GM12878 (cell line): ENCODE data around the gene UNKL. TPM values are rescaled to one million over a fixed set of nuclear protein-coding genes. Genes with fewer than 3 reads are reported as not detected.
A peak's percentile ranks its signal among the peaks of the same experiment; 100 is the strongest.

ENCODE experiments used
- ATAC-seq: fragments of 200-7000 bp; cut with Tn5 transposase; 3 replicates; pipeline ENCODE4 v1.9.1; 2020; ENCODE audit warnings: mild to moderate bottlenecking, moderate library complexity
- BruUV-seq: library from RNA; stranded (reverse); fragments of 400-500 nt; replicated peaks from 2 replicates; lab custom pipeline; 2021; lab: Mats Ljungman, UMichigan
- CTCF ChIA-PET: fragments of 300-600 bp; sonication (Branson Sonifier 250); formaldehyde crosslinking; extraction: SDS; loops from one replicate; lab custom pipeline; 2021; ENCODE audit warnings: inconsistent platforms; lab: Yijun Ruan, JAX
- POLR2A ChIA-PET: fragments of 350-600 bp; formaldehyde crosslinking; extraction: SDS; loops from one replicate; lab custom pipeline; 2021; ENCODE audit warnings: inconsistent platforms; lab: Charles Lee
- RAD21 ChIA-PET: fragments of 300-600 bp; sonication (Branson Sonifier 250); formaldehyde crosslinking; loops from one replicate; lab custom pipeline; 2023; ENCODE audit warnings: antibody characterized with exemption; ENCODE audit not compliant: unreplicated experiment; lab: Charles Lee
- SMC1A ChIA-PET: fragments of 300-600 bp; sonication (Branson Sonifier 250); formaldehyde crosslinking; loops from one replicate; lab custom pipeline; 2023; ENCODE audit not compliant: unreplicated experiment, uncharacterized antibody; lab: Charles Lee
- DNase-seq: peaks from one replicate; pipeline ENCODE4 v3.0.0-alpha.2; 2011; ENCODE audit warnings: low read depth, low spot score
- FAIRE-seq: peaks from 3 replicates; lab custom pipeline; 2011; peaks lifted over from hg19 to GRCh38; lab: Jason Lieb, UNC
- H2AFZ ChIP-seq: 2 replicates; pipeline ENCODE4 v1.6.0; 2011; ENCODE audit warnings: low read depth, low read length, control low read depth; ENCODE audit not compliant: control insufficient read depth
- H3K27ac ChIP-seq: 2 replicates; pipeline ENCODE4 v1.5.1; 2011; ENCODE audit warnings: control low read depth; ENCODE audit not compliant: control insufficient read depth, insufficient read depth
- H3K27me3 ChIP-seq, 2 experiments: replicated peaks in 1 of 2; 2 replicates each; pipeline versions ENCODE4 v1.6.0 to v1.6.1; 2011; ENCODE audit warnings: low read length in 1 of 2; ENCODE audit not compliant: control insufficient read depth in 2 of 2, insufficient read depth in 2 of 2
- H3K36me3 ChIP-seq, 2 experiments: 2 replicates each; pipeline ENCODE4 v1.5.1; 2011; ENCODE audit warnings: low read length in 1 of 2; ENCODE audit not compliant: control insufficient read depth in 2 of 2, insufficient read depth in 2 of 2
- H3K4me1 ChIP-seq: 2 replicates; pipeline ENCODE4 v1.6.1; 2011; ENCODE audit warnings: mild to moderate bottlenecking, low read length, moderate library complexity, mixed read lengths; ENCODE audit not compliant: control insufficient read depth, insufficient read depth
- H3K4me2 ChIP-seq: 2 replicates; pipeline ENCODE4 v1.6.0; 2011; ENCODE audit warnings: control low read depth; ENCODE audit not compliant: control insufficient read depth, insufficient read depth
- H3K4me3 ChIP-seq: fragments of 200-600 bp; sonication (generic); 2 replicates; pipeline ENCODE4 v1.5.1; 2016
- H3K79me2 ChIP-seq: 2 replicates; pipeline ENCODE4 v1.6.0; 2011; ENCODE audit warnings: low read length; ENCODE audit not compliant: control insufficient read depth, insufficient read depth
- H3K9ac ChIP-seq: 2 replicates; pipeline ENCODE4 v1.8.0; 2011; ENCODE audit warnings: low read length, control low read depth, mixed read lengths; ENCODE audit not compliant: control insufficient read depth, insufficient read depth
- H3K9me3 ChIP-seq: replicated peaks from 3 replicates; pipeline ENCODE4 v1.5.1; 2011; ENCODE audit warnings: mild to moderate bottlenecking, low read length; ENCODE audit not compliant: control insufficient read depth, insufficient read depth
- H4K20me1 ChIP-seq: 2 replicates; pipeline ENCODE4 v1.6.0; 2011; ENCODE audit not compliant: control insufficient read depth, insufficient read depth
- CBFB ChIP-seq: IDR thresholded peaks from 2 replicates; pipeline ENCODE4 v1.6.1; 2016; ENCODE audit warnings: antibody characterized with exemption, low read depth
- CEBPB ChIP-seq, 2 experiments: fragments of 150-350 bp in 1 of 2; IDR thresholded peaks; 2 replicates each; pipeline ENCODE4 v1.6.1; 2012 to 2014; ENCODE audit warnings: low read depth in 2 of 2, low read length in 2 of 2, borderline replicate concordance in 1 of 2, inconsistent platforms in 1 of 2
- CREB1 ChIP-seq: IDR thresholded peaks from 2 replicates; pipeline ENCODE4 v1.6.1; 2012; ENCODE audit warnings: low read depth, mild to moderate bottlenecking, inconsistent platforms
- DPF2 ChIP-seq: fragments of 450-650 bp; IDR thresholded peaks from 2 replicates; pipeline ENCODE4 v1.6.1; 2017; ENCODE audit warnings: mild to moderate bottlenecking
- EP300 ChIP-seq, 2 experiments: fragments of 150-350 bp in 1 of 2; IDR thresholded peaks; 2 replicates each; pipeline ENCODE4 v1.6.1; 2011 to 2012; ENCODE audit warnings: low read depth in 2 of 2, low read length in 2 of 2, borderline replicate concordance in 1 of 2, improper control_type of control experiment in 1 of 2, inconsistent platforms in 1 of 2; ENCODE audit not compliant: control insufficient read depth in 1 of 2
- IKZF1 ChIP-seq: fragments of 450-650 bp; conservative IDR thresholded peaks from 2 replicates; pipeline ENCODE4 v1.6.1; 2017; ENCODE audit warnings: antibody characterized with exemption, mild to moderate bottlenecking
- IRF4 ChIP-seq: IDR thresholded peaks from 2 replicates; pipeline ENCODE4 v1.6.1; 2011; ENCODE audit warnings: low read depth, low read length
- JUNB ChIP-seq: IDR thresholded peaks from 2 replicates; pipeline ENCODE4 v1.6.1; 2016; ENCODE audit warnings: antibody characterized with exemption, mild to moderate bottlenecking
- KAT2A ChIP-seq: conservative IDR thresholded peaks from 2 replicates; pipeline ENCODE4 v1.6.1; 2011; ENCODE audit warnings: low read depth, low read length; ENCODE audit not compliant: control insufficient read depth
- MYC ChIP-seq: IDR thresholded peaks from 2 replicates; pipeline ENCODE4 v1.6.1; 2011; ENCODE audit warnings: mild to moderate bottlenecking, low read length, moderate library complexity, inconsistent platforms; ENCODE audit not compliant: insufficient read depth, insufficient replicate concordance, insufficient read length, severe bottlenecking
- NR2C1 ChIP-seq: fragments of 450-650 bp; IDR thresholded peaks from 2 replicates; pipeline ENCODE4 v1.6.1; 2017; ENCODE audit warnings: antibody characterized with exemption, mild to moderate bottlenecking, moderate library complexity
- POU2F2 ChIP-seq: IDR thresholded peaks from 3 replicates; pipeline ENCODE4 v1.6.1; 2011; ENCODE audit warnings: low read depth, mild to moderate bottlenecking, low read length, borderline replicate concordance
- TBL1XR1 ChIP-seq: IDR thresholded peaks from 2 replicates; pipeline ENCODE4 v1.6.1; 2012; ENCODE audit warnings: low read depth, low read length, improper control_type of control experiment
- TCF7 ChIP-seq: IDR thresholded peaks from 2 replicates; pipeline ENCODE4 v1.6.1; 2014; ENCODE audit warnings: antibody characterized with exemption, borderline replicate concordance
- ZSCAN29 ChIP-seq: fragments of 450-650 bp; IDR thresholded peaks from 2 replicates; pipeline ENCODE4 v1.6.1; 2017; ENCODE audit warnings: mild to moderate bottlenecking, moderate library complexity
- WGBS: methylation state at CpG from one replicate; pipeline ENCODE4 v1.1.6; 2016; ENCODE audit warnings: low lambda C conversion rate; ENCODE audit not compliant: insufficient replicate concordance, insufficient coverage; ENCODE audit errors: missing lambda C conversion rate; 5-methylcytosine and 5-hydroxymethylcytosine counted together
- in situ Hi-C: fragments of 300-500 bp; cut with MboI; formaldehyde crosslinking; loops from 9 replicates; pipeline ENCODE4 v1.14.3; 2018; ENCODE audit warnings: mixed read lengths
- intact Hi-C: fragments of 100-400 bp; cut with micrococcal nuclease; formaldehyde crosslinking; loops from one replicate; pipeline ENCODE4 v1.14.2; 2022; ENCODE audit not compliant: unreplicated experiment
- polyA plus RNA-seq, 11 experiments: library from polyadenylated mRNA; depleted of rRNA in 4 of 11; unstranded in 6 of 11; stranded (reverse) in 5 of 11; fragments of >200 nt; fragmentation: Nextera tagmentation in 4 of 11; fragmentation: Illumina TruSeq in 1 of 11; extraction: Ambion mirVana in 4 of 11; extraction: Trizol in 1 of 11; gene quantifications; 1 replicate in 1 of 11; 2 replicates in 10 of 11; pipeline versions ENCODE4 v1.2.1 to v1.2.3, GENCODE V29; 2011 to 2016; ENCODE audit warnings: inconsistent platforms in 2 of 11, missing spikeins in 2 of 11, low read depth in 1 of 11
- total RNA-seq, 4 experiments: library from RNA; depleted of rRNA in 3 of 4; stranded (reverse); fragments of >200 nt in 3 of 4; fragmentation: Illumina TruSeq in 1 of 4; extraction: Trizol in 1 of 4; gene quantifications; 2 replicates each; pipeline versions ENCODE4 v1.2.1 to v1.2.3, GENCODE V29; 2013 to 2021
- TF ChIP-seq, protein P1 (sequence below): IDR thresholded peaks from 2 replicates; pipeline ENCODE4 v1.6.1; 2012; ENCODE audit warnings: low read depth, low read length, improper control_type of control experiment
- TF ChIP-seq, protein P2 (sequence below): fragments of 450-650 bp; IDR thresholded peaks from 2 replicates; pipeline ENCODE4 v1.6.1; 2017; ENCODE audit warnings: mild to moderate bottlenecking, moderate library complexity
- TF ChIP-seq, protein P3 (sequence below): fragments of 450-650 bp; IDR thresholded peaks from 2 replicates; pipeline ENCODE4 v1.6.1; 2017; ENCODE audit warnings: low read depth, mild to moderate bottlenecking, moderate library complexity

Gene UNKL
- total and polyA plus RNA-seq, 10 of the 15 experiments (the other 5 are each of a cell fraction or from before 2014, with no cell fraction given): 0.40 to 21.6 (median 9.1) TPM

DNA sequence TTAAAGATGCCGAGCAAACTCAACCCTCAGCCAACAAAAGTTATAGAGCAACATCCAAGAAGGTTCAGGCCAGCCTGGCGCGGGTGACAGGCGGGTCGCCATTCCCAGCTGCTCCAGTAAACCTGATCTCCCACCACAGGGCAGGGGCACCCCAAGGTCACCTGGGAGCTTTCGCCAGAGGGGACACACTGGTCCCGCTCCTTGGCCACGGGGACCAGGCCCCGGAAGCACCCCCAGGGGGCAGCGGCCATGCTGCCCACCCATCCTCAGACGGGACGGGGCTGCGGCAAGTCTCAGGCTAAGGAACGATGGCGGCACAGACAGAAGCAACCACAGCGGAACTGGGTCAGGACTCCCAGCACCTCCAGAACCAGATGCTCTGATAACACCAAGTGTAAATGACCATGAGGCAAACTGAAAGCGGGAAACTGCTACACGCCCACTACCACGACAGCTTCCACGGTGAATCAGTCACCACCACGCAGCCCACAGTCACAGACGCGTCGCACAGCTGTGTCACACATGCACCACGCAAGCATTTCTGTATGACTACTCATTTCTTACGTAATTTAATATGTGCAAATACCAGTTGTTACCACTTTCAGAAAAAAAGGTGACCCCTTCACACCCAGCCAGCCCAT, 44.0 kb upstream of the UNKL start:
- 77% methylated on average over 26 of the region's 26 CpGs for WGBS
- FAIRE-seq (no peak), DNase-seq (no peak), ATAC-seq (no peak)
- RAD21 ChIA-PET: no interaction called here
- Histone ChIP-seq H4K20me1 (no peaks in the 10 kb centered on the region), H3K27ac (peak overlapping the region; percentile 62), H3K79me2 (no peaks in the 10 kb centered on the region), H2AFZ (peak overlapping the region; percentile 55), H3K9me3 (no peaks in the 10 kb centered on the region), H3K4me3 (no peak overlapping the region), H3K4me2 (peak overlapping the region; percentile 38), H3K4me1 (peaks cover 10% of the 10 kb centered on the region), H3K36me3 (peaks cover 0 to 12% of the 10 kb centered on the region in 2 experiments; a peak in 3 of 4 replicates), H3K9ac (peak overlapping the region; percentile 24), H3K27me3 (no peaks in the 10 kb centered on the region)
- CTCF ChIA-PET: interaction anchor here (0.7 kb wide), 1 partner anchor 199 kb away, joined by 3 read pairs; no protein-coding TSS in a partner anchor
- POLR2A ChIA-PET: interaction anchor here (1.1 to 1.6 kb wide), 2 partner anchors 12 to 34 kb away, joined by 3 to 4 read pairs; partner anchors contain the start of gene TELO2
- intact Hi-C loops (no loop called here), in situ Hi-C loops (no loop called here)
- SMC1A ChIA-PET: no interaction called here
- no TSS peak for BruUV-seq
- TF ChIP-seq, protein P1, sequence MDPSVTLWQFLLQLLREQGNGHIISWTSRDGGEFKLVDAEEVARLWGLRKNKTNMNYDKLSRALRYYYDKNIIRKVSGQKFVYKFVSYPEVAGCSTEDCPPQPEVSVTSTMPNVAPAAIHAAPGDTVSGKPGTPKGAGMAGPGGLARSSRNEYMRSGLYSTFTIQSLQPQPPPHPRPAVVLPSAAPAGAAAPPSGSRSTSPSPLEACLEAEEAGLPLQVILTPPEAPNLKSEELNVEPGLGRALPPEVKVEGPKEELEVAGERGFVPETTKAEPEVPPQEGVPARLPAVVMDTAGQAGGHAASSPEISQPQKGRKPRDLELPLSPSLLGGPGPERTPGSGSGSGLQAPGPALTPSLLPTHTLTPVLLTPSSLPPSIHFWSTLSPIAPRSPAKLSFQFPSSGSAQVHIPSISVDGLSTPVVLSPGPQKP: no peak
- TF ChIP-seq, protein P2, sequence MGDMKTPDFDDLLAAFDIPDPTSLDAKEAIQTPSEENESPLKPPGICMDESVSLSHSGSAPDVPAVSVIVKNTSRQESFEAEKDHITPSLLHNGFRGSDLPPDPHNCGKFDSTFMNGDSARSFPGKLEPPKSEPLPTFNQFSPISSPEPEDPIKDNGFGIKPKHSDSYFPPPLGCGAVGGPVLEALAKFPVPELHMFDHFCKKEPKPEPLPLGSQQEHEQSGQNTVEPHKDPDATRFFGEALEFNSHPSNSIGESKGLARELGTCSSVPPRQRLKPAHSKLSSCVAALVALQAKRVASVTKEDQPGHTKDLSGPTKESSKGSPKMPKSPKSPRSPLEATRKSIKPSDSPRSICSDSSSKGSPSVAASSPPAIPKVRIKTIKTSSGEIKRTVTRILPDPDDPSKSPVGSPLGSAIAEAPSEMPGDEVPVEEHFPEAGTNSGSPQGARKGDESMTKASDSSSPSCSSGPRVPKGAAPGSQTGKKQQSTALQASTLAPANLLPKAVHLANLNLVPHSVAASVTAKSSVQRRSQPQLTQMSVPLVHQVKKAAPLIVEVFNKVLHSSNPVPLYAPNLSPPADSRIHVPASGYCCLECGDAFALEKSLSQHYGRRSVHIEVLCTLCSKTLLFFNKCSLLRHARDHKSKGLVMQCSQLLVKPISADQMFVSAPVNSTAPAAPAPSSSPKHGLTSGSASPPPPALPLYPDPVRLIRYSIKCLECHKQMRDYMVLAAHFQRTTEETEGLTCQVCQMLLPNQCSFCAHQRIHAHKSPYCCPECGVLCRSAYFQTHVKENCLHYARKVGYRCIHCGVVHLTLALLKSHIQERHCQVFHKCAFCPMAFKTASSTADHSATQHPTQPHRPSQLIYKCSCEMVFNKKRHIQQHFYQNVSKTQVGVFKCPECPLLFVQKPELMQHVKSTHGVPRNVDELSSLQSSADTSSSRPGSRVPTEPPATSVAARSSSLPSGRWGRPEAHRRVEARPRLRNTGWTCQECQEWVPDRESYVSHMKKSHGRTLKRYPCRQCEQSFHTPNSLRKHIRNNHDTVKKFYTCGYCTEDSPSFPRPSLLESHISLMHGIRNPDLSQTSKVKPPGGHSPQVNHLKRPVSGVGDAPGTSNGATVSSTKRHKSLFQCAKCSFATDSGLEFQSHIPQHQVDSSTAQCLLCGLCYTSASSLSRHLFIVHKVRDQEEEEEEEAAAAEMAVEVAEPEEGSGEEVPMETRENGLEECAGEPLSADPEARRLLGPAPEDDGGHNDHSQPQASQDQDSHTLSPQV: no peak
- TF ChIP-seq, protein P3, sequence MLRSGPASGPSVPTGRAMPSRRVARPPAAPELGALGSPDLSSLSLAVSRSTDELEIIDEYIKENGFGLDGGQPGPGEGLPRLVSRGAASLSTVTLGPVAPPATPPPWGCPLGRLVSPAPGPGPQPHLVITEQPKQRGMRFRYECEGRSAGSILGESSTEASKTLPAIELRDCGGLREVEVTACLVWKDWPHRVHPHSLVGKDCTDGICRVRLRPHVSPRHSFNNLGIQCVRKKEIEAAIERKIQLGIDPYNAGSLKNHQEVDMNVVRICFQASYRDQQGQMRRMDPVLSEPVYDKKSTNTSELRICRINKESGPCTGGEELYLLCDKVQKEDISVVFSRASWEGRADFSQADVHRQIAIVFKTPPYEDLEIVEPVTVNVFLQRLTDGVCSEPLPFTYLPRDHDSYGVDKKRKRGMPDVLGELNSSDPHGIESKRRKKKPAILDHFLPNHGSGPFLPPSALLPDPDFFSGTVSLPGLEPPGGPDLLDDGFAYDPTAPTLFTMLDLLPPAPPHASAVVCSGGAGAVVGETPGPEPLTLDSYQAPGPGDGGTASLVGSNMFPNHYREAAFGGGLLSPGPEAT: no peak
- TF ChIP-seq IKZF1 (no peak), CBFB (no peak), TBL1XR1 (no peak), KAT2A (no peak), JUNB (peak; percentile 40; the same call in 1 of the 2 replicates), MYC (no peak), CREB1 (peak; percentile 95), DPF2 (0 out of 2 replicates have a peak, but pooled peaks have one; percentile 35), POU2F2 (no peak), NR2C1 (no peak), EP300 (IDR thresholded peaks at IDR 0.05; ENCODE audit: borderline replicate concordance in 1 of 2, control insufficient read depth in 1 of 2, low read depth in 2 of 2, low read length in 2 of 2) (no peak), CEBPB (IDR thresholded peaks at IDR 0.05; ENCODE audit: borderline replicate concordance in 1 of 2, low read depth in 2 of 2, low read length in 2 of 2) (no peak), TCF7 (no peak), ZSCAN29 (no peak), IRF4 (0 out of 2 replicates have a peak, but pooled peaks have one; percentile 52)
